Spleen (tissue), 7 donors: Measurements from ENCODE around the gene HLF.

ENCODE experiments used
- POLR2A ChIP-seq, 3 donors: fragments of 450-650 bp; IDR thresholded peaks; one replicate each; pipeline ENCODE4 v1.5.1; 2017; ENCODE audit warnings: antibody characterized with exemption in 3 of 3, mild to moderate bottlenecking in 1 of 3
- TF ChIP-seq, protein P1 (sequence below), 11 experiments: fragments of 200-600 bp in 7 of 11; fragments of 450-650 bp in 4 of 11; sonication (generic) in 4 of 11; IDR thresholded peaks in 8 of 11; conservative IDR thresholded peaks in 3 of 11; 1 replicate in 7 of 11; 2 replicates in 4 of 11; pipeline versions ENCODE4 v1.4.0 to v1.8.0; 2016 to 2021; ENCODE audit warnings: antibody characterized with exemption in 11 of 11, inconsistent platforms in 4 of 11, mild to moderate bottlenecking in 1 of 11
- donor health status: DM: no; HTN: no; CAD: no; lungs with moderate emphysema.
- donor health status: DM: no; HTN: no; CAD: no.
- donor health status: DM: no; HTN: no; CAD: no.

DNA sequence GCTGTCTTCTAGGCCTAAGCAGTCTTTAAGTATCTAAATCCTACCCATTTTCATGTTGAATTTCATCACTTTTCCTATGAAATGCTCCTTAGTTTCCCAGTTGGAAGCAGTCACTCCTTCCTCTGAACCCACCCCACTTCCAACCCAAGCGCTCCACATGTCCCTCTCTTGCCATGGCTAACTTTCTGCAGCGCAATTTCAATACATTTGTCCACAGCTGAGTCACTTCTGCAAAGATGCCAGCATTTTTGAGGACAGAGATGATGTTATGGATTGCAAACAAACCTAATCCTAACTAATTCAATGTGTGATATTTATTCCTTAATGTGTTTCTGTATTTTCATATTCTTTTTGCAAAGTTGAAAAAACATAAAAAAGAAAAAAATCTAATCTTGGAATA, 71.7 kb downstream of the HLF start:
- TF ChIP-seq, protein P1, sequence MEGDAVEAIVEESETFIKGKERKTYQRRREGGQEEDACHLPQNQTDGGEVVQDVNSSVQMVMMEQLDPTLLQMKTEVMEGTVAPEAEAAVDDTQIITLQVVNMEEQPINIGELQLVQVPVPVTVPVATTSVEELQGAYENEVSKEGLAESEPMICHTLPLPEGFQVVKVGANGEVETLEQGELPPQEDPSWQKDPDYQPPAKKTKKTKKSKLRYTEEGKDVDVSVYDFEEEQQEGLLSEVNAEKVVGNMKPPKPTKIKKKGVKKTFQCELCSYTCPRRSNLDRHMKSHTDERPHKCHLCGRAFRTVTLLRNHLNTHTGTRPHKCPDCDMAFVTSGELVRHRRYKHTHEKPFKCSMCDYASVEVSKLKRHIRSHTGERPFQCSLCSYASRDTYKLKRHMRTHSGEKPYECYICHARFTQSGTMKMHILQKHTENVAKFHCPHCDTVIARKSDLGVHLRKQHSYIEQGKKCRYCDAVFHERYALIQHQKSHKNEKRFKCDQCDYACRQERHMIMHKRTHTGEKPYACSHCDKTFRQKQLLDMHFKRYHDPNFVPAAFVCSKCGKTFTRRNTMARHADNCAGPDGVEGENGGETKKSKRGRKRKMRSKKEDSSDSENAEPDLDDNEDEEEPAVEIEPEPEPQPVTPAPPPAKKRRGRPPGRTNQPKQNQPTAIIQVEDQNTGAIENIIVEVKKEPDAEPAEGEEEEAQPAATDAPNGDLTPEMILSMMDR (IDR thresholded peaks at IDR 0.05 in 8 of 11, conservative IDR thresholded peaks at IDR 0.05 in 3 of 11): no peak
- TF ChIP-seq POLR2A (IDR thresholded peaks at IDR 0.05): no peak
